Activated CD8-positive, alpha-beta memory T cell treated with anti-CD3 and anti-CD28 coated beads for 4 hours (primary cell): Measurements from ENCODE around the gene FAM219A.
A peak's percentile ranks its signal among the peaks of the same experiment; 100 is the strongest.
"Not testable (repeated sequence)": the region's sequence is repeated elsewhere in the genome, so short reads cannot be mapped to it uniquely, and the experiment has no call there.

Experiments
- DNase-seq, 2 donors: peaks; one replicate each; pipeline ENCODE4 v3.0.0-alpha.2; 2020; ENCODE audit warnings: low read depth in 2 of 2

Gene FAM219A

GRCh38 chr9:34443976-34444375 is 14.4 kb downstream of the FAM219A start:
- no peak for DNase-seq

GRCh38 chr9:34443533-34443932 is 14.8 kb downstream of the FAM219A start:
- no peak for DNase-seq

GRCh38 chr9:34442770-34443169 is 15.6 kb downstream of the FAM219A start:
- DNase-seq: no peak

- DNase-seq: no peak
Measured at GRCh38 chr9:34440017-34440416, 18.4 kb downstream of the FAM219A start.

- DNase-seq: not testable (repeated sequence)
Measured at GRCh38 chr9:34438465-34438864, 19.9 kb downstream of the FAM219A start.

- not testable (repeated sequence) for DNase-seq
Measured at GRCh38 chr9:34437926-34438307, 20.5 kb downstream of the FAM219A start.

- no peak for DNase-seq
Measured at GRCh38 chr9:34437006-34437925, 21.1 kb downstream of the FAM219A start.

- no peak for DNase-seq
Measured at GRCh38 chr9:34431667-34432066, 26.7 kb downstream of the FAM219A start.

- no peak for DNase-seq
Measured at GRCh38 chr9:34430843-34431437, 27.4 kb downstream of the FAM219A start.

GRCh38 chr9:34428325-34428958 is 29.9 kb downstream of the FAM219A start:
- no peak for DNase-seq

GRCh38 chr9:34426347-34427074 is 31.9 kb downstream of the FAM219A start:
- no peak for DNase-seq

GRCh38 chr9:34419716-34420504 is 38.5 kb downstream of the FAM219A start:
- no peak for DNase-seq

- DNase-seq: no peak
Measured at GRCh38 chr9:34417734-34418133, 40.6 kb downstream of the FAM219A start.

- no peak for DNase-seq
Measured at GRCh38 chr9:34413231-34413852, 45.0 kb downstream of the FAM219A start.

GRCh38 chr9:34412336-34412735 is 46.0 kb downstream of the FAM219A start:
- no peak for DNase-seq

- DNase-seq: no peak
Measured at GRCh38 chr9:34409154-34409553, 49.2 kb downstream of the FAM219A start.

GRCh38 chr9:34408173-34408572 is 50.2 kb downstream of the FAM219A start:
- DNase-seq: no peak

GRCh38 chr9:34406219-34406618 is 52.2 kb downstream of the FAM219A start:
- no peak for DNase-seq

GRCh38 chr9:34405719-34406118 is 52.7 kb downstream of the FAM219A start:
- DNase-seq: no peak

- peak in 1 of 2 donors; percentile 21 for DNase-seq
Measured at GRCh38 chr9:34403554-34404380, 54.6 kb downstream of the FAM219A start.
